HFFc6 (cell line): ENCODE measurements around the gene METTL9. TPM values are rescaled to one million over a fixed set of nuclear protein-coding genes. Genes with fewer than 3 reads are reported as not detected.

ENCODE experiments used
- DNase-seq: peaks from one replicate; pipeline ENCODE4 v3.0.0-alpha.2; 2018
- H3K27ac Mint-ChIP-seq: 2 replicates; pipeline ENCODE4 v1.8.0; 2020; ENCODE audit warnings: mild to moderate bottlenecking, mixed read lengths
- H3K27me3 Mint-ChIP-seq: 2 replicates; pipeline ENCODE4 v1.8.0; 2021; ENCODE audit warnings: mild to moderate bottlenecking, moderate library complexity, mixed read lengths; ENCODE audit not compliant: insufficient read depth
- H3K36me3 Mint-ChIP-seq: 2 replicates; pipeline ENCODE4 v1.8.0; 2021; ENCODE audit warnings: low read depth, mixed read lengths
- H3K4me1 Mint-ChIP-seq: 2 replicates; pipeline ENCODE4 v1.8.0; 2020; ENCODE audit warnings: low read depth, mixed read lengths
- H3K4me3 Mint-ChIP-seq: 2 replicates; pipeline ENCODE4 v1.8.0; 2020; ENCODE audit warnings: mild to moderate bottlenecking, moderate library complexity, mixed read lengths
- H3K9me3 Mint-ChIP-seq: 2 replicates; pipeline ENCODE4 v1.8.0; 2020; ENCODE audit warnings: mild to moderate bottlenecking, mixed read lengths
- total RNA-seq, 6 experiments: library from RNA; stranded (reverse); fragmentation: NEBNext Ultra II Directional; extraction: Animal tissue kit (Norgen Biotek cat#: 25700); gene quantifications; 2 replicates in 1 of 6; 3 replicates in 5 of 6; pipeline ENCODE4 v1.2.3, GENCODE V29; 2021
- TF ChIP-seq, protein P1 (sequence below): fragments of 200-600 bp; sonication (generic); IDR thresholded peaks from 2 replicates; pipeline ENCODE4 v1.5.0; 2021; ENCODE audit warnings: antibody characterized with exemption, mild to moderate bottlenecking

Gene METTL9
- total RNA-seq, 6 experiments from 2014 or later: 147 to 176 (median 151) TPM

DNA sequence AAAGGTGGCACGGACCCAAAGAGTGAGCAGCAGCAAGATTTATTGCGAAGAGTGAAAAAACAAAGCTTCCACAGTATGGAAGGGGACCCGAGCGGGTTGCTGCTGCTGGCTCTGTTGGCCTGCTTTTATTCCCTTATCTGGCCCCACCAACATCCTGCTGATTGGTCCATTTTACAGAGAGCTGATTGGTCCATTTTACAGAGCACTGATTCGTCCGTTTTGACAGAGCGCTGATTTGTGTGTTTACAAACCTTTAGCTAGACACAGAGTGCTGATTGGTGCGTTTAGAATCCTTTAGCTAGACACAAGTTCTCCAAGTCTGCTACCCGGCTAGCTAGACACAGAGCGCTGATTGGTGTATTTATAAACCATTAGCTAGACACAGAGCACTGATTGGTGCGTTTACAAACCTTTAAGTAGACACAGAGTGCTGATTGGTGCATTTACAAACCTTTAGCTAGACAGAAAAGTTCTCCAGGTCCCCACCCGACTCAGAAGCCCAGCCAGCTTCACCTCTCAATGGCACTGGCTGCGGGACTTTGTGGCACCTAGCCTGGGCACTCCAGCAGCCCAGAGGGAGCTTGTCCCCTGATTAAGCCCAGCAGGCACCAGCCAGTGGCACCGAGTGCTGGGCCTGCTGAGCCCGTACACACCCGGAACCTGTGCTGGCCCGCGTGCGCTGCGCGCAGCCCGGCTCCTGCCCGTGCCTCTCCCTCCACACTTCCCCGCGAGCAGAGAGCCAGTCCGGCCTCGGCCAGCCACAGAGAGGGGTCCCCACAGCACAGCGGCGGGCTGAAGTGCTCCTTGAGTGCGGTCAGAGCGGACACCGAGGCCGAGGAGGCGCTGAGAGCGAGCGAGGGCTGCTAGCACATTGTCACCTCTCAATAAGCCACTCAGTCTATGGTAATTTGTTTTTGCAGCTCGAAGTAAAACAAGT is 37.9 kb downstream of the METTL9 start:
- peak overlapping the region; percentile 75 for H3K27ac Mint-ChIP-seq
- no peaks in the 10 kb centered on the region for H3K27me3 Mint-ChIP-seq

DNA sequence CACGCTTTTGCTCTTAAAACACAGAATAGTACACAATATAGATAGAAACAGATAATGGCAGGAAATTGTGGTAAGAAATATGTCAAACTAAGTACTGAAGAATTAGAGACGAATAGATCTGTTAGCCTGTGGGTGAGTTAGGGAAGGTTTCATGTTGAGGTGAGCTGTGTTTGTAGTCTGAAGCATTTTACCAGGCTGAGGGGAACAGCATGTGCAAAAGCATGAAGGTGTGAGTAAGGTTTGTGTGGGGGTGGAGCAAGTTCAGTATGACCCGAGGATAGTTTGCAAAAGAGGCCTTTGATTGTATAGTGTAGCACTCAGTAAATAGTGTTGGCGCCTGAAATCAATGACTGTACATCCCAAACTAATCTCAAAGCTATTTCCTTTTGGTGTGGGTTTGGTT is 39.2 kb downstream of the METTL9 start:
- DNase-seq: peak; percentile 70

More for the DNA sequence above, 37.9 kb downstream of the METTL9 start:
- no peak for DNase-seq
- Mint-ChIP-seq H3K36me3 (peaks cover 26% of the 10 kb centered on the region), H3K4me1 (peaks cover 68% of the 10 kb centered on the region), H3K4me3 (no peak overlapping the region), H3K9me3 (no peaks in the 10 kb centered on the region)
- TF ChIP-seq, protein P1, sequence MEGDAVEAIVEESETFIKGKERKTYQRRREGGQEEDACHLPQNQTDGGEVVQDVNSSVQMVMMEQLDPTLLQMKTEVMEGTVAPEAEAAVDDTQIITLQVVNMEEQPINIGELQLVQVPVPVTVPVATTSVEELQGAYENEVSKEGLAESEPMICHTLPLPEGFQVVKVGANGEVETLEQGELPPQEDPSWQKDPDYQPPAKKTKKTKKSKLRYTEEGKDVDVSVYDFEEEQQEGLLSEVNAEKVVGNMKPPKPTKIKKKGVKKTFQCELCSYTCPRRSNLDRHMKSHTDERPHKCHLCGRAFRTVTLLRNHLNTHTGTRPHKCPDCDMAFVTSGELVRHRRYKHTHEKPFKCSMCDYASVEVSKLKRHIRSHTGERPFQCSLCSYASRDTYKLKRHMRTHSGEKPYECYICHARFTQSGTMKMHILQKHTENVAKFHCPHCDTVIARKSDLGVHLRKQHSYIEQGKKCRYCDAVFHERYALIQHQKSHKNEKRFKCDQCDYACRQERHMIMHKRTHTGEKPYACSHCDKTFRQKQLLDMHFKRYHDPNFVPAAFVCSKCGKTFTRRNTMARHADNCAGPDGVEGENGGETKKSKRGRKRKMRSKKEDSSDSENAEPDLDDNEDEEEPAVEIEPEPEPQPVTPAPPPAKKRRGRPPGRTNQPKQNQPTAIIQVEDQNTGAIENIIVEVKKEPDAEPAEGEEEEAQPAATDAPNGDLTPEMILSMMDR: no peak

DNA sequence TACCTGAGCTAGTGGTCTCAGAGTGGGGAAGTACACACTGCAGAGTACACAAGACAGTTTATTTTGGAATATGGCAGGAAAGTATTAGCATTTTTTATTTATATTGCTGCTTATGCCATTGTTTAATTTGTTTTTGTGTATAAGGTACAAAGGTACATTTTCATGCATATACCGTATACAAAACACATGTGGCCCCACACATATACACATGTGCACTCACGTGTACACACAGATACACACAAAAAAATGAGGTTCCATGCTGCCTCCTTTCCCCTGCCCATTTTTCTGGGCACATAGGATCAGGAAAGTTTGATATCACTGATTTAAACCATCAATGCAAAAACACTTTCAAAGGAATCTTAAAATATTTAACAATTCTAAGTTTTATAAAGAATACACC is 40.1 kb downstream of the METTL9 start:
- Mint-ChIP-seq H3K4me1 (peaks cover 53% of the 10 kb centered on the region), H3K4me3 (peak overlapping the region; percentile 25; the same call in 1 of the 2 replicates), H3K36me3 (peaks cover 25% of the 10 kb centered on the region), H3K9me3 (no peaks in the 10 kb centered on the region), H3K27ac (peak overlapping the region; percentile 75), H3K27me3 (no peaks in the 10 kb centered on the region)
- DNase-seq: no peak
- TF ChIP-seq, protein P1: no peak

More for the DNA sequence above, 39.2 kb downstream of the METTL9 start:
- no peaks in the 10 kb centered on the region for H3K27me3 Mint-ChIP-seq
- H3K4me3 Mint-ChIP-seq: peak overlapping the region; percentile 25
- peaks cover 62% of the 10 kb centered on the region for H3K4me1 Mint-ChIP-seq
- peak overlapping the region; percentile 75 for H3K27ac Mint-ChIP-seq
- peaks cover 26% of the 10 kb centered on the region for H3K36me3 Mint-ChIP-seq
- TF ChIP-seq, protein P1: no peak
- no peaks in the 10 kb centered on the region for H3K9me3 Mint-ChIP-seq

DNA sequence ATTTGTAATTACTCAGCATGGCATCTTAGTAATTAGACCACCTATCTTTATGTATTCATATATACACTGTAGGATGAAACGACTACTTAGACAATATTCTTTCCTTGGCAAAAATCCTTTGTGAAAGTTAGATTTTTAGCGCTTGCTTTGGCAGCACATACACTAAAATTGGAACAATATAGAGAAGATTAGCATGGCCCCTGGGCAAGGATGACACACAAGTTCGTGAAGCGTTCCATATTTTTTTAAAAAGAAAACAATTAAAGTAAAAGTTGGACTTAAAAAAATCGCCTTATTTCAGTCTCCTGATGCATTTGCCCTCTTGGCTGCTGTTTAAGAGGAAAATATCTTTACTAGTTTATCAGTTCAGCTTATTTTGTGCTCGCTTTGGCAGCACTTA is 42.5 kb downstream of the METTL9 start:
- peaks cover under 1% of the 10 kb centered on the region; the same call in 1 of the 2 replicates for H3K36me3 Mint-ChIP-seq
- no peaks in the 10 kb centered on the region; the same call in 1 of the 2 replicates for H3K27me3 Mint-ChIP-seq
- DNase-seq: no peak
- H3K4me1 Mint-ChIP-seq: peaks cover 52% of the 10 kb centered on the region
- H3K4me3 Mint-ChIP-seq: peak overlapping the region; percentile 41; the same call in 1 of the 2 replicates
- TF ChIP-seq, protein P1: no peak
- no peaks in the 10 kb centered on the region for H3K9me3 Mint-ChIP-seq
- peak overlapping the region; percentile 42 for H3K27ac Mint-ChIP-seq

DNA sequence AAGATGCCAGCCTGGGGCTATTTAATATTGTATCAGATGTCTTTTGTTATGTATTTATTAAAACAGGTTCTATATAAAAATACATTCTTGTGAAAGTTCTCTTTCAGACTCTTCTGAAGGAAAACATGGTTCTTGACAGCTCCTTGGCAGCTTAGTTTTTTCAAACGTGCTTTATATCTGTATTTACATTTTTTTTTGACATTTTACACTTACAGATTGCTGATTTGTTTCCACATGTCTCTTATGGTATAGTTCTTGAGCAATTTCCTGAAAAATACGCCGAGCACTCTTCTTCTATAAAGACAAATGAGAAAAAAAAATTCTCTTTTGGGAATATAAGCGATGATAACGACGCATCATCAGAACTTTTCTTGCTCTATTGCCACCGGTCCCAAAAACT is 43.5 kb downstream of the METTL9 start:
- Mint-ChIP-seq H3K4me1 (peaks cover 50% of the 10 kb centered on the region), H3K27ac (no peak overlapping the region), H3K4me3 (no peak overlapping the region), H3K36me3 (no peaks in the 10 kb centered on the region; the same call in 1 of the 2 replicates), H3K27me3 (no peaks in the 10 kb centered on the region; the same call in 1 of the 2 replicates), H3K9me3 (no peaks in the 10 kb centered on the region)
- DNase-seq: no peak
- TF ChIP-seq, protein P1: no peak
